ENCODE results near the gene NOP56.

DNA sequence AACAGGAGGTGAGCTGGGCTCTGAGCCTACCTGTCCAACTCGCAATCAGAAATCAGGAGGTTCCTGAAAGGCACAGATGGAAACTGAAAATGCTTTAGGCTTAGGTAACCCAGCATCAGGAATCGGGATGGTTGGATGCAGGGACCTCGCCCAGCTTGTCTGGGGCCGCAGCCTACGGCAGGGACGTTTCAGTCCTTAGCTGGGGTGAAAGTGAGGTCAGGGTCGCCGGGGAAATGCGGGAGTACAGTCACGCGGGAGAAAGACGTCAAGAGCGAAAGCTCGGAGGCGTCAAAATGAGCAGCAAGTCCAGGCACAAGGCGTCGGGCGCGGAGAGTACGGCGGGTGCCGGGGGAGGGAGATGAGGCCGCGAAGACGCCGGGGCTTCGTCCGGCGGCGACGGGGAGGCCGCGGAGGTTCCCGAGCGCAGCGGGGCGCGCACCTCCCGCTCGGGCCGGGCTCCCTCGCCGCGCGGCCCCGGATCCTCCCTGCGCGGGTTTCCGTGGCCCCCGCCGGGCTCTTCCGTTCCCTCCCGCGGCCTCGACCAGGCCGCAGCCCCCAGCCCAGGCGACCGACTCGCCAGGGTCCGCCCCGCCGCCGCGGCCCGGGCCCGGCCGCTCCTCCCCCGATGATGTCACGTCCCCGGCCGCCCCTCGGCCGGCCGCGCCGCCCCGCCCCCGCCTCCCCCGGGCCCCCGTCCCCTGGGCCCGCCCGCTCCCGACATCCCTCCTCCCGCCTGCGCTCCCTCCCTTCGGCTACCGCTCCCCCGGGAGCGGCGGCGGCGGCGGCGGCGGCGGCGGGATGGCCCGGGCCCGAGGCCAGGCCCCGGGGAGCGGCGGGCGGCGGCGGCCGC is 39.8 kb downstream of the NOP56 start, which contains the start of gene EBF4:
- TF ChIP-seq POLR2A (IDR thresholded peaks at IDR 0.05) (no peak), CTCF (IDR thresholded peaks at IDR 0.05) (no peak)
